Measurements from ENCODE around the gene TSHZ2.

GRCh38 chr20:53045941-53046340 lies 73.8 kb downstream of the TSHZ2 start:
- TF ChIP-seq CTCF (IDR thresholded peaks at IDR 0.05) (no peak), EZH2 (IDR thresholded peaks at IDR 0.05; ENCODE audit: borderline replicate concordance, insufficient read depth, low read depth, low read length, poor library complexity, severe bottlenecking) (no peak)
